Mesendoderm (in vitro differentiated cells): Measurements from ENCODE around the gene NME9.
A peak's percentile ranks its signal among the peaks of the same experiment; 100 is the strongest.

ENCODE experiments used
- DNase-seq: peaks from one replicate; pipeline ENCODE4 v3.0.0; 2013
- H2AK5ac ChIP-seq: 2 replicates; pipeline ENCODE4 v1.6.1; 2013; ENCODE audit warnings: low read length, inconsistent platforms
- H2BK120ac ChIP-seq: 2 replicates; pipeline ENCODE4 v1.6.1; 2013; ENCODE audit warnings: low read depth, mild to moderate bottlenecking, low read length, moderate library complexity, mixed read lengths
- H2BK15ac ChIP-seq: replicated peaks from 2 replicates; pipeline ENCODE4 v1.6.1; 2013; ENCODE audit warnings: low read depth, mild to moderate bottlenecking, moderate library complexity
- H2BK5ac ChIP-seq: 2 replicates; pipeline ENCODE4 v1.6.1; 2013; ENCODE audit warnings: low read length, inconsistent platforms
- H3K18ac ChIP-seq: 2 replicates; pipeline ENCODE4 v1.6.1; 2013; ENCODE audit warnings: mild to moderate bottlenecking, low read length, mixed read lengths
- H3K23ac ChIP-seq: one replicate; pipeline ENCODE4 v1.6.1; 2013; ENCODE audit warnings: low read length
- H3K27ac ChIP-seq: 2 replicates; pipeline ENCODE4 v1.5.1; 2013; ENCODE audit warnings: low read depth, mild to moderate bottlenecking, inconsistent platforms, low read length, moderate library complexity
- H3K27me3 ChIP-seq: 2 replicates; pipeline ENCODE4 v1.6.1; 2013; ENCODE audit warnings: low read length, control low read depth, mild to moderate bottlenecking, inconsistent platforms; ENCODE audit not compliant: insufficient read depth, poor library complexity
- H3K36me3 ChIP-seq: 2 replicates; pipeline ENCODE4 v1.6.1; 2013; ENCODE audit warnings: low read length, inconsistent platforms; ENCODE audit not compliant: control insufficient read depth, insufficient read depth
- H3K4ac ChIP-seq: one replicate; pipeline ENCODE4 v1.6.1; 2013; ENCODE audit warnings: low read depth, mild to moderate bottlenecking, low read length, moderate library complexity
- H3K4me1 ChIP-seq: 2 replicates; pipeline ENCODE4 v1.6.1; 2013; ENCODE audit warnings: low read depth, low read length, inconsistent platforms; ENCODE audit not compliant: control insufficient read depth
- H3K4me2 ChIP-seq: 2 replicates; pipeline ENCODE4 v1.6.1; 2013; ENCODE audit warnings: low read length
- H3K4me3 ChIP-seq: 2 replicates; pipeline ENCODE4 v1.5.1; 2013; ENCODE audit warnings: mild to moderate bottlenecking, low read length
- H3K56ac ChIP-seq: one replicate; pipeline ENCODE4 v1.6.1; 2013; ENCODE audit warnings: low read length
- H3K79me1 ChIP-seq: 2 replicates; pipeline ENCODE4 v1.6.1; 2013; ENCODE audit warnings: low read length, inconsistent platforms
- H3K79me2 ChIP-seq: 2 replicates; pipeline ENCODE4 v1.6.1; 2013; ENCODE audit warnings: mild to moderate bottlenecking, low read length; ENCODE audit not compliant: control insufficient read depth, insufficient read depth
- H3K9ac ChIP-seq: 2 replicates; pipeline ENCODE4 v1.6.1; 2013; ENCODE audit warnings: low read length, inconsistent platforms
- H4K5ac ChIP-seq: one replicate; pipeline ENCODE4 v1.6.1; 2013; ENCODE audit warnings: low read length
- H4K8ac ChIP-seq: one replicate; pipeline ENCODE4 v1.6.1; 2013; ENCODE audit warnings: low read depth, mild to moderate bottlenecking, control low read depth, low read length, moderate library complexity
- WGBS: extraction: QIAGEN DNeasy Blood & Tissue Kit; methylation state at CpG from one replicate; pipeline ENCODE4 v1.1.7; 2013; ENCODE audit warnings: low lambda C conversion rate, missing lambda C conversion rate; ENCODE audit not compliant: insufficient coverage; ENCODE audit errors: extremely low coverage; 5-methylcytosine and 5-hydroxymethylcytosine counted together

Gene NME9

DNA sequence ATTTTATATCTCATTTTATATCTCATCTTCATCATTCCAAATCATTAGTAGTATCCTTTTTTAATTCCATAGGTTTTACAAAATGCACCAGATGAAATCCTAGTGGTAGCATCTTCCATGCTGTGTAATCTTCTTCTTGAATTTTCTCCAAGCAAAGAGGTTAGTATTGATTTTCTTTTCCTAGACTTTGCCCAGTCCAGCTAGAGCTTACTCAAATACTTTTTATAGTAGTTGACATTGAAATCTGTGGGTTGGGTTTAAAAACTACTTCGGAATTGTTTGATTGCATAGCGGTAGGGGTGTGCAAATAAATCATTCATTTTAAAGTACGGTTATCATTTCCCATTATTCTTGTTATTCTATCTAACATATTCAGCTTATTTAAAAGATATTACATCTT is 62.6 kb downstream of the NME9 start:
- H3K56ac ChIP-seq = no peak overlapping the region
- no peak overlapping the region for H4K8ac ChIP-seq
- no peaks in the 10 kb centered on the region for H3K79me1 ChIP-seq
- H3K9ac ChIP-seq = no peak overlapping the region
- no peak overlapping the region for H2BK5ac ChIP-seq
- H3K79me2 ChIP-seq = no peaks in the 10 kb centered on the region
- no peaks in the 10 kb centered on the region for H3K36me3 ChIP-seq
- no peak overlapping the region for H3K4ac ChIP-seq
- no peak overlapping the region for H2BK15ac ChIP-seq
- WGBS = no CpG with 5 or more reads among the region's 3 CpGs
- H4K5ac ChIP-seq = no peak overlapping the region
- no peak overlapping the region for H3K18ac ChIP-seq
- H3K4me3 ChIP-seq = no peak overlapping the region
- H3K4me1 ChIP-seq = no peaks in the 10 kb centered on the region
- no peak overlapping the region for H2AK5ac ChIP-seq
- H3K4me2 ChIP-seq = no peak overlapping the region
- H3K23ac ChIP-seq = no peak overlapping the region
- H2BK120ac ChIP-seq = no peak overlapping the region
- no peaks in the 10 kb centered on the region for H3K27me3 ChIP-seq
- no peak overlapping the region for H3K27ac ChIP-seq
- DNase-seq = no peak

DNA sequence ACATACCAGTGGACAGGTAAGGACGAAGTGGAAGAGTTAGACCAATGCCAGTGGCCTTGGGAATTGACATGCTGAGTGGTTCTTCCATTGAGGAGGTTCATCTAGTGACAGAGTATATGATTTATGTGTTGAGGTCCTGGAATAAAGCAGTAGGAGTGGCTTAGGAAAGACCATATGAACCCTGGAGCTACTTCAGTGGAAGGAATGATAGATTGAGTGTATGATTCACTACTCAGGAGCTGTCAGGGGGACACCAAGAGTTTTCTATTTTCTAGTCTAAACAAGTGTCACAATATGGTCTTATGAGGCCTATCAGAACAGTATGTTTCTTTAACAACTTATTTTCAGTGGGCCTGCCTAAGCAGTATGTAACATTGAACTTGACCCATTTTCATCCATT is 63.9 kb downstream of the NME9 start:
- Histone ChIP-seq H3K36me3 (no peaks in the 10 kb centered on the region), H3K79me1 (no peaks in the 10 kb centered on the region)

DNA sequence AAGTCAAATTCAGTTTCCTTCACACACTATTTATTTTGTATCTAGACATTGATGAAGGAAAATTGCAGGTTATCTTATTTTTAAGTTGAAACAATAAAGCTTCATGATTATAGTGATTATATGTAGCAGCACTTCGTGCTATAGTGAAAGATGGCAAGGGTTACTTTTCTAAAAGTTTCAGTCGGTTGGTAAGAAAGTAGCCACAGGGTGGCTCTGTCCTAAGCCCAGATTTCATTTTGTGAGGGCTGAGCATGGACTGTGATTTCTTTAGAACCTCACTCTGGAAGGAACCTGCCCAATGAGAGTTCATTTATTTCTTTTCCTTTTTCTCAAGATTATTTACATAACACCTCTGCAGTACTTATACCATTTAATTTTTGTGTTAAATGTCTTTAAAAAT is 66.5 kb downstream of the NME9 start:
- Histone ChIP-seq H2BK15ac (no peak overlapping the region), H3K4ac (no peak overlapping the region), H3K4me3 (no peak overlapping the region), H2BK120ac (no peak overlapping the region), H3K18ac (no peak overlapping the region), H3K56ac (no peak overlapping the region), H3K27ac (no peak overlapping the region), H3K9ac (no peak overlapping the region), H3K27me3 (no peaks in the 10 kb centered on the region), H3K4me1 (no peaks in the 10 kb centered on the region), H3K79me1 (no peaks in the 10 kb centered on the region), H3K79me2 (no peaks in the 10 kb centered on the region), H3K4me2 (no peak overlapping the region), H3K23ac (no peak overlapping the region), H2AK5ac (no peak overlapping the region), H4K8ac (no peak overlapping the region), H2BK5ac (no peak overlapping the region), H3K36me3 (no peaks in the 10 kb centered on the region), H4K5ac (no peak overlapping the region)
- DNase-seq = peak; percentile 2
- no CpG with 5 or more reads among the region's 2 CpGs for WGBS

More for the DNA sequence above, 63.9 kb downstream of the NME9 start:
- Histone ChIP-seq H3K4me2 (no peak overlapping the region), H4K5ac (no peak overlapping the region), H3K56ac (no peak overlapping the region), H2BK120ac (no peak overlapping the region), H4K8ac (no peak overlapping the region), H3K9ac (no peak overlapping the region), H3K4me1 (no peaks in the 10 kb centered on the region), H3K18ac (no peak overlapping the region), H2BK15ac (no peak overlapping the region), H3K27ac (no peak overlapping the region), H3K4me3 (no peak overlapping the region), H3K79me2 (no peaks in the 10 kb centered on the region), H2AK5ac (no peak overlapping the region), H3K27me3 (no peaks in the 10 kb centered on the region), H3K23ac (no peak overlapping the region), H2BK5ac (no peak overlapping the region), H3K4ac (no peak overlapping the region)
- no CpG with 5 or more reads among the region's 1 CpG for WGBS
- no peak for DNase-seq

DNA sequence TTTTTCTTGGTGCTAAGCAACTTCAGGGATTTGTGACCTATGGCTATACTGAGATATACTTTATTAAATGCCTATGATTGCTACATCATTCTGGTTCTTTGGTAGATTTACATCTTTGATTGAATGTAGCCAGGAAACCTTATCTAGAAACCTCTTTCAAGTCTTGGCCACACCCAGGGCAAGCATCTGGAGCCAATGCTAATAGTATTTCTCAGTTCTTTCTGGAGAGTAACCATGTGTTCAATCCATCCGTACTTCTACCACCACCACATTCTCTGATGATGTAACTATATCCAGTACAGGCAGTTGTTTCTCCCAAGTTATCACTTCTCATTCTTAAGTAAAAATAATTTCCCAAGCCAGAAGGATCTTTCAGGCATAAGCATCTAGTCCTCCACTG is 69.0 kb downstream of the NME9 start:
- Histone ChIP-seq H3K18ac (no peak overlapping the region), H2BK15ac (no peak overlapping the region), H3K4ac (no peak overlapping the region), H3K79me2 (no peaks in the 10 kb centered on the region), H3K4me1 (no peaks in the 10 kb centered on the region), H3K27me3 (no peaks in the 10 kb centered on the region), H2BK120ac (no peak overlapping the region), H3K79me1 (no peaks in the 10 kb centered on the region), H3K9ac (no peak overlapping the region), H3K27ac (no peak overlapping the region), H2AK5ac (no peak overlapping the region), H4K8ac (no peak overlapping the region), H3K36me3 (no peaks in the 10 kb centered on the region), H3K4me2 (no peak overlapping the region), H3K56ac (no peak overlapping the region), H3K4me3 (no peak overlapping the region), H4K5ac (no peak overlapping the region), H2BK5ac (no peak overlapping the region), H3K23ac (no peak overlapping the region)
- no CpG with 5 or more reads among the region's 1 CpG for WGBS
- DNase-seq = no peak

DNA sequence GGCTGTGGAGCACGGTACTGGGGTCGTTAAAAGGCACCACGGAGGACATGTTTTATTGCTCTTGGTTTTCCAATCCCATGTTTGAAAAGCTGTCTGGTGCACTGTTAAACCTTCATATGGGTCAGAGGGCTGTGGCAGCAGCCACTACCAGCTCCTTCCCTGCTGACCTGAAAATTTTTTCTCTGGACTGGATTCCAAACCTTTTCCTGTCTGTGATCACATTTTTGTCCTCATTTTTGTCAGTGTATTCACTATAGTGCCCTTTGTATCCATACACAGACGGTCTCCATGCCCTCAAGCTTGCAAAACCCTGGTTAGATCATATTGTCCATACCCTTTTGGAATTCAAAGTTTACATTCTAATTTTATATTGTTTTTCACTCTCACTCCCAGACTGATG is 70.5 kb downstream of the NME9 start:
- no peak for DNase-seq
- Histone ChIP-seq H3K27ac (no peak overlapping the region), H3K23ac (no peak overlapping the region), H3K56ac (no peak overlapping the region), H2BK15ac (no peak overlapping the region), H3K18ac (no peak overlapping the region), H3K27me3 (no peaks in the 10 kb centered on the region), H2AK5ac (no peak overlapping the region), H3K4ac (no peak overlapping the region), H2BK5ac (no peak overlapping the region), H3K9ac (no peak overlapping the region), H4K5ac (no peak overlapping the region), H4K8ac (no peak overlapping the region), H3K79me1 (no peaks in the 10 kb centered on the region), H3K4me3 (no peak overlapping the region), H2BK120ac (no peak overlapping the region), H3K4me1 (no peaks in the 10 kb centered on the region), H3K4me2 (no peak overlapping the region), H3K79me2 (no peaks in the 10 kb centered on the region), H3K36me3 (no peaks in the 10 kb centered on the region)
- WGBS = no CpG with 5 or more reads among the region's 4 CpGs

DNA sequence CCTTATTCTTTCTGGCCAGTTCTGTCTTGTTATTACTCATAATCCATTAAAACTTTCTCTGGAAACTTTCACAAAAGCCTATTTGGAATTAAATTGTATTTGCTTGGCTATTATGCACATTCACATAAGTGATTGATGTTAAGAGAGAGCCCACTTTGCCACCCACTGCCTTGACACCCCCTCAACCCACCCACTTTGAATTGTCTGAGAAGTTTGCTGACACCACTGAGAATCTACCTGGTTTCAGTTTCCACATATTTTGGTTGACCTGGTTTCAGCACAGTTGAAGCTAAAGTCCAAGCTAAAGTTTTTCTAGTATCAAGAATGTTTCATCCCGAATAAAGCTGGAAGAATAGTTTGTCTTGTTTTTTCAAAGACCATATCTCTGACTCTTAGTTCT is 71.7 kb downstream of the NME9 start:
- Histone ChIP-seq H3K4ac (no peak overlapping the region), H4K5ac (no peak overlapping the region), H2BK15ac (no peak overlapping the region), H3K23ac (no peak overlapping the region), H3K18ac (no peak overlapping the region), H2BK120ac (no peak overlapping the region), H3K56ac (no peak overlapping the region), H3K9ac (no peak overlapping the region), H3K4me1 (no peaks in the 10 kb centered on the region), H3K27me3 (no peaks in the 10 kb centered on the region), H2BK5ac (no peak overlapping the region), H3K4me3 (no peak overlapping the region), H3K79me1 (no peaks in the 10 kb centered on the region), H3K27ac (no peak overlapping the region), H3K79me2 (no peaks in the 10 kb centered on the region), H2AK5ac (no peak overlapping the region), H4K8ac (no peak overlapping the region), H3K36me3 (no peaks in the 10 kb centered on the region), H3K4me2 (no peak overlapping the region)
- DNase-seq = no peak
- WGBS = no CpG with 5 or more reads among the region's 1 CpG
